Measurements from ENCODE around the gene CCDC28B. TPM values are rescaled to one million over a fixed set of nuclear protein-coding genes. Genes with fewer than 3 reads are reported as not detected.

Gene CCDC28B
- polyA plus RNA-seq, 1 of the 3 experiments (the other 2 are of a cell fraction), result 26.3 TPM

DNA sequence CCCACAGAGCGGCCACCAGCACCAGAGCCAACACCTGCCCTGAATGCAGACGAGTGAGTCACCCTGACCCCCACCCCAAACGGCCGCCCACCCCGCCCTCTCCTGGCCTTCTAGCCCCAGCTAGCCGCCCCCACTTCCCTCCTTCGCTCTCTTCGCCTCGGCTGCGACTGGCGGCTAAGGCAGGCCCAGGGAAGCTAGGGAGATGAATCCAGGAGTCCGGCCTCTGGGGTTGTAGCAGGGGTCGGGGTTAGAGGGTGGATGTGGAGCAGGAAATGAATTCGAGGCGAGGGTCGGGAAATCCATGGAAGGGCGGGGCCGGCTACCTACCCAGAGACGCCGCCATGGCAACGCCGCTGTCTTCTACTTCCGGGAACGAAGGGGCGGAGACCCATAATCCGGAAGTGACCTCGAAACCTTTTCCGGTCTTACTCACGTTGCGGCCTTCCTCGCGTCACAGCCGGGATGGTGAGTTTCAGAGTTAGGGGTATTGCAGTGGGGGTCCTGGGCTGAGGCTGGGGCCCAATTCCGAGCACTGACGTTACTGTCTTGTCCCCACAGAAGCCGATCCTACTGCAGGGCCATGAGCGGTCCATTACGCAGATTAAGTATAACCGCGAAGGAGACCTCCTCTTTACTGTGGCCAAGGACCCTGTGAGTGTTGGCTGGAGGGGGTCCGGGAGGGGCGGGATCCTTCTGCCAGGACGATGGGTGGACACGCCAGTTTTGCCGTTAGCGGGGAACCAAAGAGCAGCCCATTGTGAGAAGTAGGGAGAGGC lies 21.8 kb downstream of the CCDC28B start, which contains the start of the genes EIF3I and TMEM234:
EIF3I (plus strand) TSS at position 428 of the 776 bp plus-strand sequence; CDS start at position 463, 35 bp downstream.
TMEM234 (minus strand) TSS at position 374 of the 776 bp plus-strand sequence; CDS start at position 343, 31 bp downstream.
- CTCF ChIA-PET, result interaction anchor here (1.1 to 4.3 kb wide), 2 partner anchors 18 to 151 kb away, joined by 3 to 20 read pairs; no protein-coding TSS in a partner anchor
- WGBS (ENCODE audit: low lambda C conversion rate), result 1% methylated on average over 29 of the region's 46 CpGs
- POLR2A ChIA-PET, result interaction anchor here (1.4 kb wide), 1 partner anchor 9 kb away, joined by 3 read pairs; no protein-coding TSS in a partner anchor

DNA sequence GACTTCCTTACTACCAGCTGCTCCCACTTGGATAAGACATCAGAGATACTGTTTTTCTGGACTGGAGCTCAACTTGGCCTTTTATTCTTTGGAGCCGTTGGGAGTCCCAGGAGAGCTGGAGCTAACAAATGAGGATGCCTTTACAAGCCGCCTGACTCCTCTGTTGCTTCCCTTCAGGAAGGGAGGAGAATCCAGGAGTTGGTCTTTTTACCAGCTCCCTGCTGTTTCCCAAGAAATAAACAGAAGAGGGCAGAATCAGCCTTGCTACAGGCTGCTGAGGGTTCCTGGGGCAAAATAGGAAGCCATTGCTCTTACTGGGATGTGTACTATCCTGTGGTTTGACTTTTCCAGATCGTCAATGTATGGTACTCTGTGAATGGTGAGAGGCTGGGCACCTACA lies 23.3 kb downstream of the CCDC28B start:
- H3K4me1 ChIP-seq (ENCODE audit: control insufficient read depth in 1 of 2, insufficient read depth in 2 of 2, low read depth in 1 of 2, low read length in 1 of 2), result peaks cover 8 to 17% of the 10 kb centered on the region in 2 experiments; a peak in 3 of 4 replicates
- no peak overlapping the region for H2AFZ ChIP-seq (ENCODE audit: low read depth)
- no peaks in the 10 kb centered on the region for H3F3A ChIP-seq (replicated peaks; ENCODE audit: insufficient read depth)
- H3K79me2 ChIP-seq (ENCODE audit: insufficient read depth), result peaks cover 66% of the 10 kb centered on the region
- H3K27ac ChIP-seq (ENCODE audit: low read depth in 2 of 2, low read length in 1 of 2), result no peak overlapping the region; a peak in 1 of 4 replicates
- ChIA-PET CTCF (interaction anchor here (0.9 to 4.3 kb wide), 3 partner anchors 11 to 25 kb away, joined by 3 to 20 read pairs (median 3); no protein-coding TSS in a partner anchor), POLR2A (no interaction called here)
- no peaks in the 10 kb centered on the region for H3K9me3 ChIP-seq
- peak overlapping the region; percentile 90 for H3K4me2 ChIP-seq
- no peaks in the 10 kb centered on the region for H4K20me1 ChIP-seq (ENCODE audit: insufficient read depth)
- H3K9me2 ChIP-seq, result no peaks in the 10 kb centered on the region
- TF ChIP-seq ZBTB33 (IDR thresholded peaks at IDR 0.05; ENCODE audit: borderline replicate concordance, low read depth) (no peak), RAD21 (IDR thresholded peaks at IDR 0.05; ENCODE audit: low read length) (0 out of 2 replicates have a peak, but pooled peaks have one; percentile 10)
- peaks cover 29 to 47% of the 10 kb centered on the region in 2 experiments for H3K36me3 ChIP-seq (replicated peaks in 1 of 2; ENCODE audit: control insufficient read depth in 1 of 2, insufficient read depth in 2 of 2, low read length in 1 of 2)
- DNase-seq, result no peak
- H3K27me3 ChIP-seq (ENCODE audit: insufficient read depth), result no peaks in the 10 kb centered on the region
- H3K4me3 ChIP-seq (ENCODE audit: low read depth in 2 of 2, low read length in 1 of 2), result peak overlapping the region; percentile 59 to 79; a peak in 3 of 4 replicates
- 86% methylated on average over 3 of the region's 3 CpGs for WGBS (ENCODE audit: low lambda C conversion rate)
- H3K9ac ChIP-seq, result peak overlapping the region; percentile 99

More for the DNA sequence above, 21.8 kb downstream of the CCDC28B start, which contains the start of the genes EIF3I and TMEM234:
- TF ChIP-seq MXI1 (IDR thresholded peaks at IDR 0.05; ENCODE audit: low read depth, low read length) (peak; percentile 93), ELF1 (IDR thresholded peaks at IDR 0.05) (peak; percentile 94), GATA2 (CRISPR knock-in tag; IDR thresholded peaks at IDR 0.05) (no peak), CHD2 (IDR thresholded peaks at IDR 0.05; ENCODE audit: low read length, partially characterized antibody) (peak; percentile 87), TAF1 (IDR thresholded peaks at IDR 0.05; ENCODE audit: borderline replicate concordance, low read depth, low read length) (peak; percentile 62; the same call in 1 of the 2 replicates), SIN3A (IDR thresholded peaks at IDR 0.05; ENCODE audit: borderline replicate concordance, low read depth, low read length) (peak; percentile 45; the same call in 1 of the 2 replicates), SMC3 (IDR thresholded peaks at IDR 0.05; ENCODE audit: low read depth, low read length) (no peak), MEF2A (IDR thresholded peaks at IDR 0.05; ENCODE audit: borderline replicate concordance, low read depth) (no peak), YY1 (IDR thresholded peaks at IDR 0.05; ENCODE audit: low read depth) (peak; percentile 78; the same call in 1 of the 2 replicates), ZBTB33 (IDR thresholded peaks at IDR 0.05; ENCODE audit: borderline replicate concordance, low read depth) (0 out of 2 replicates have a peak, but pooled peaks have one; percentile 29), GABPA (IDR thresholded peaks at IDR 0.05; ENCODE audit: low read depth) (peak; percentile 95), POLR2AphosphoS5 (IDR thresholded peaks at IDR 0.05; ENCODE audit: low read depth, low read length) (peak; percentile 95), FOSL2 (IDR thresholded peaks at IDR 0.05; ENCODE audit: borderline replicate concordance, low read depth) (peak; percentile 16; the same call in 1 of the 2 replicates)
- TF ChIP-seq, protein P1, sequence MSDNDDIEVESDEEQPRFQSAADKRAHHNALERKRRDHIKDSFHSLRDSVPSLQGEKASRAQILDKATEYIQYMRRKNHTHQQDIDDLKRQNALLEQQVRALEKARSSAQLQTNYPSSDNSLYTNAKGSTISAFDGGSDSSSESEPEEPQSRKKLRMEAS (IDR thresholded peaks at IDR 0.05; ENCODE audit: low read depth), result peak; percentile 97
- peaks cover 17 to 33% of the 10 kb centered on the region in 2 experiments for H3K36me3 ChIP-seq (replicated peaks in 1 of 2; ENCODE audit: control insufficient read depth in 1 of 2, insufficient read depth in 2 of 2, low read length in 1 of 2)
- peak within 1 kb of the TSS; percentile 59 to 79 for H3K4me3 ChIP-seq (ENCODE audit: low read depth in 2 of 2, low read length in 1 of 2)
- no peaks in the 10 kb centered on the region for H3K9me3 ChIP-seq
- peak within 1 kb of the TSS; percentile 79 to 83 for H3K27ac ChIP-seq (ENCODE audit: low read depth in 2 of 2, low read length in 1 of 2)
- peak within 1 kb of the TSS; percentile 89 for H2AFZ ChIP-seq (ENCODE audit: low read depth)
- H3F3A ChIP-seq (replicated peaks; ENCODE audit: insufficient read depth), result no peaks in the 10 kb centered on the region
- DNase-seq, result peak; percentile 93
- H4K20me1 ChIP-seq (ENCODE audit: insufficient read depth), result no peaks in the 10 kb centered on the region
- peak within 1 kb of the TSS; percentile 90 for H3K4me2 ChIP-seq
- peak within 1 kb of the TSS; percentile 99 for H3K9ac ChIP-seq
- H3K9me2 ChIP-seq, result no peaks in the 10 kb centered on the region
- H3K4me1 ChIP-seq (ENCODE audit: control insufficient read depth in 1 of 2, insufficient read depth in 2 of 2, low read depth in 1 of 2, low read length in 1 of 2), result peaks cover 8 to 17% of the 10 kb centered on the region in 2 experiments; a peak in 3 of 4 replicates
- no peaks in the 10 kb centered on the region for H3K27me3 ChIP-seq (ENCODE audit: insufficient read depth)
- H3K79me2 ChIP-seq (ENCODE audit: insufficient read depth), result peaks cover 66% of the 10 kb centered on the region

Measured in SK-N-SH (cell line).